PFSK-1 (cell line): ENCODE measurements around the gene WASHC4.

Experiments
- FOXP2 ChIP-seq: optimal IDR thresholded peaks from 2 replicates; pipeline ENCODE3; 2011; ENCODE audit warnings: borderline replicate concordance, control low read depth, inconsistent platforms; ENCODE audit not compliant: insufficient read depth; ENCODE audit errors: extremely low read length, extremely low read depth
- POLR2AphosphoS5 ChIP-seq: IDR thresholded peaks from 2 replicates; pipeline ENCODE4 v1.6.1; 2012; ENCODE audit warnings: low read depth, mild to moderate bottlenecking, control low read depth, low read length, moderate library complexity
- REST ChIP-seq, 2 experiments: IDR thresholded peaks; 2 replicates each; pipeline versions ENCODE4 v1.6.1 to v1.8.0; 2011 to 2012; ENCODE audit warnings: low read depth in 2 of 2, low read length in 2 of 2, control low read depth in 1 of 2, inconsistent platforms in 1 of 2, mild to moderate bottlenecking in 1 of 2, moderate library complexity in 1 of 2; ENCODE audit not compliant: insufficient read depth in 1 of 2
- SIN3A ChIP-seq: IDR thresholded peaks from 2 replicates; pipeline ENCODE4 v1.6.1; 2012; ENCODE audit warnings: mild to moderate bottlenecking, low read length, moderate library complexity, borderline replicate concordance; ENCODE audit not compliant: insufficient read depth
- TAF1 ChIP-seq: IDR thresholded peaks from 2 replicates; pipeline ENCODE4 v1.6.1; 2012; ENCODE audit warnings: low read length, control low read depth, borderline replicate concordance; ENCODE audit not compliant: insufficient read depth

WASHC4 gene

DNA sequence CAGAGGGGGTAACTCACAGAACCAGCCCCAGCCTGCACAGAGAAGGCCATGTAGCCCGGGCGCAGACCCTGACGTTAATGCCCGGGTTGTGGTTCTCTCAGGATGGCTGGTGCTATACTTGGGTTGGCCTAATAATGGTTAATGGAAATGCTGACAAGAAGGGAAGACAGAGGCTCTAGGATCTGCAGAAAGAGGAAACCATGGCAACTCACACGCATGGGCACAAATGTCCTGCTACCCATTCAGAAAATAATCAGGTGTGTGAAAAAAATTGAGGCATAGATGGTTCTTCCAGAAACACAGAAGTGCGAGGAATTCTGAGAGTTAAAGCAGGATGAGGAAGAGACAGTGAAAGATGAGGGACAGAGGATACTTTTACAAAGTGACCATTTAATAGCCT is 94.7 kb downstream of the WASHC4 start:
- TF ChIP-seq POLR2AphosphoS5: no peak

- TF ChIP-seq TAF1: no peak
- TF ChIP-seq POLR2AphosphoS5: no peak
- no peak for TF ChIP-seq SIN3A
These were observed 96.6 kb downstream of the WASHC4 start for GRCh38 chr12:105204127-105204526.

DNA sequence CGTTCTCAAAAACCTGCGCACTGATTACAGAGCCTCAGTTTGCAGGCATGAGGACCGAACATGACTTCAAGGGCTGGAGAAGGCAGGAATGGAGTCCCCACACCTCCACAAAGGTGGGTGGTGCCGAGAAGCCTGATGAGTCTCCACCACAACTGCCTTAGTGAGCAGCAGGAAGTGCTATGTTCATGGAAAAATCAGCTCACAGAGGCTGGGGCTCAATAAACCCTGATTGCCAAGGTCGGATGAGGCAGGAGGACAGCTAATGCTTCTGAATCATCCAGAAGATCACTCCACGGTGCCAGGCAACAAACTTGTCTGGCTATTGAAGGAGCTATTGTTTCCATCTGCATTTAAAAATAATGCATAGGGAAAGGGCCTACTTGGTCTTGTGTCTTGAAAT is 97.4 kb downstream of the WASHC4 start:
- TF ChIP-seq POLR2AphosphoS5 (no peak), FOXP2 (no peak), SIN3A (no peak), TAF1 (no peak), REST (IDR thresholded peaks at IDR 0.05; ENCODE audit: insufficient read depth in 1 of 2, low read depth in 2 of 2, low read length in 2 of 2) (no peak)

DNA sequence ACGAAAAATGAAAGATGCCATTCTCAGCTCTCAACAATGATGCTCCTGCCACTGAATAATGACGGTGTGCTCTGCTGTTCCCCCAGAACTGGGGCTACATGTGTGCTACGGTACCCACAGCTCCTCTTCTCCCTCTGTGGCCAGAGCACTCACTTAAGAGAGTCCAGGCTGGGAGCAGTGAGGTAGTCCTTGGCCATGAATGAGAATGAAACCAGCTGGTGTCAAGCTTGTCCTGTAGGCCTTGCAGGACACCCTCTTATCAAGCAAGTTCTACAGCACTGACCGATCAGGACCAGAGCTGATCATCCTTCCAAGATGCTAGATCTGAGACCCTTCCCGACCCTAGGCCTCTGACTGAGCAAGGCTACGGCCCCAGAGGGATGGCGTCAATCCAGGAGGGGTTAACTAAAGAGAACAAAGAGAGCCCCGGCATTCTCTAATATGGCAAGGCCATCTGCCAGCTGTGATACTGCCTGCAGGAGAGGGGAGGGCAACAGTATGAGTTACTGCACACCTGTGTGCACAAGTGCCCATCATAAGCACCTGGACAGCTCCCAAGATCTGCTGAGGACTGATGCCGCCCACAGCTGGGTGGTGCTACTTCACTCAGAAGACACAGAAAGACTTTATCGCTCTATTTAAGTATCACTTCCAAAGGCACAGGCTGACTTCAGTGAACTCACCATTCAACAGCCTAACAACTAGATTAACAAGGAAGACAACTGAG is 98.0 kb downstream of the WASHC4 start:
- TF ChIP-seq REST (IDR thresholded peaks at IDR 0.05; ENCODE audit: insufficient read depth in 1 of 2, low read depth in 2 of 2, low read length in 2 of 2) (peak; percentile 59 to 82), POLR2AphosphoS5 (no peak)

DNA sequence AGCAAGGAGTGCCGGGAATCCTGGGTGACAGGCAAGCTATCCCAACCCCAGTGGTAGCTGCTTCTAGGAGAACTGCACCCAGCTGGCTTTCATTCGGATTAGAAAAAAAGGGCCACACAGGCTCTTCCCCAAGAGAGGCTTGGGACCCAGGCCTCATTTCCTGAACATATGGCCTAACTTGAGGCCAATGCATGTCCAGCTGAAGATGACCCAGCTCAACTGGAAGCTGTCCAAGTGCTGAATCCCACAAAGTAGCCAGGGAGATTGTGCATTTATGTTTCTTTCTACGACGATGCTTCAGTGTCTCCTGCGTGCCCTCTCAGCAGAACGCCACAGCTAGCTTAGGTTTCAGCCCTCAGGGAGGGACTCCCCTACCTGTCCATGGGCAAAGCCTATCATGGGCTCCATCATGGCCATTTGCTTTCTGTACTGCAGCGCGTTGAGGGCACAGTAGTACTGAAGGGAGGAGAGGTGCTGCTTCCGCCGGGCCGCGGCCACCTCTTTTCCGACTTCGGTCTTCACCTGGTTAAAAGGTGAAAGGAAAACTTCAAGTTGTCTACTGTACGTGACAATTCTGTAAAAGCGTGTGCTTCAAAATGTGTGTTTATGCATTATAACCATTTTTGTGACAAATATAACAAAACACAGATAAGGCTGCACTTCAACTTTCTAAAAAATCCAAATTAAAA is 99.3 kb downstream of the WASHC4 start:
- no peak for TF ChIP-seq POLR2AphosphoS5
- peak; percentile 80 to 92 for TF ChIP-seq REST (IDR thresholded peaks at IDR 0.05; ENCODE audit: insufficient read depth in 1 of 2, low read depth in 2 of 2, low read length in 2 of 2)

DNA sequence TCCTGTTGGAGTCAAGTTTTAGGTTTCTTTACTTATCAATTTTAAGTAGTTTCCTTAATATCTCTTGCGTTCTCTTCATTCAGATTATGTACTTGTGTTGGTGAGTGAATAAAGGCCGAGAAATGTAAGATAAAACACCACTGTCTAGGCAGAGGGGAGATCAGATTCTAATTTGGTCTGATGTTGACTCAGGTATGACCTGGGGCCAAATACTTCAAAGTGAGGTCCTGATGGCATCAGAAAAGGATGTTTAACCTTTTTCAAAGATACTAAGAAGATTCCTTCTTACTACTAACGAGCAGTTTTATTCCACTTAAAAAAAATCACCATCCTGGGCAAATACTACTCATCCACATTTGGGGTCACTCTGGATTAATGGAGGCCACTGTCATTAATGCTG is 101.6 kb downstream of the WASHC4 start:
- TF ChIP-seq TAF1: no peak

- TF ChIP-seq POLR2AphosphoS5 (no peak), TAF1 (no peak), FOXP2 (no peak), REST (IDR thresholded peaks at IDR 0.05; ENCODE audit: insufficient read depth in 1 of 2, low read depth in 2 of 2, low read length in 2 of 2) (no peak), SIN3A (no peak)
These were observed 104.9 kb downstream of the WASHC4 start for GRCh38 chr12:105212438-105212837.
